ENCODE results near the gene F13B. TPM values are rescaled to one million over a fixed set of nuclear protein-coding genes. Genes with fewer than 3 reads are reported as not detected.
A peak's percentile ranks its signal among the peaks of the same experiment; 100 is the strongest.

The F13B gene
- total and polyA plus RNA-seq, 2 donors (not counting 3 experiments of a cell fraction or from before 2014, with no cell fraction given) = not detected

DNA sequence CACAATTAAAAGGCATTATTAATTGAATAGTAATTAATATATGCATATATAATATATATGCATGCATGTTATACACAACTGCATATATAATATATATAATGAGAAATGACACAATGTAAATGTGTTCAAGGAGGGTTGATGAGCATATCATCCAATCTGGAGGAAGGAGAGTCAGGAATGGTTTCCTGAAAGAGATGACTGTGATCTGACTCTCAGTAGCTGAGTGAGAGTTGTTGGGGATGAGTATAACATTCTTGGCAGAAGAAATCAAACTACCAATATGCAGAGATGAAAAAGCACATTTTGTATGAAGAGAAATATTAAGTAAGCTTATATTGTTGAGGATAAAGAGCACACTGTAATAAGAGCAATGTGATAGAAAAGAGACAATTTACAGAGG, 37.3 kb downstream of the F13B start:
- no peak overlapping the region for H3K9ac ChIP-seq (replicated peaks; ENCODE audit: extremely low read depth, insufficient read depth, low read length)
- no peak for TF ChIP-seq JUN (IDR thresholded peaks at IDR 0.05; ENCODE audit: borderline replicate concordance, insufficient read depth, insufficient read length, low read depth)
- peak; percentile 92 for TF ChIP-seq GATA2 (IDR thresholded peaks at IDR 0.05; ENCODE audit: insufficient read depth, insufficient read length, low read depth, low read length)
- TF ChIP-seq FOS (IDR thresholded peaks at IDR 0.05; ENCODE audit: borderline replicate concordance, insufficient read depth, low read length) = peak; percentile 88
- ChIA-PET POLR2A (no interaction called here), CTCF (interaction anchor here (1.1 kb wide), 1 partner anchor 16 kb away, joined by 3 read pairs; no protein-coding TSS in a partner anchor)
- FAIRE-seq (no peak), DNase-seq (ENCODE audit: low read depth, low spot score) (peak; percentile 17)
- no peaks in the 10 kb centered on the region for H4K20me1 ChIP-seq (replicated peaks; ENCODE audit: control insufficient read depth, extremely low read depth, insufficient read depth, low read length)
- no peaks in the 10 kb centered on the region for H3K36me3 ChIP-seq (ENCODE audit: control insufficient read depth in 2 of 2, extremely low read depth in 1 of 2, insufficient read depth in 2 of 2, low read length in 2 of 2)
- H3K9me1 ChIP-seq (replicated peaks; ENCODE audit: control insufficient read depth, extremely low read depth, insufficient read depth, low read length) = no peaks in the 10 kb centered on the region
- H3K4me2 ChIP-seq (ENCODE audit: insufficient read depth, low read length) = no peak overlapping the region
- H3K4me1 ChIP-seq (ENCODE audit: control insufficient read depth, extremely low read depth, insufficient read depth, low read length) = peaks cover 7% of the 10 kb centered on the region
- dilution Hi-C loops (cut with MboI; ENCODE audit: extremely low pct_ligation_motif_present, low sequenced_read_pairs) (no loop called here), intact Hi-C loops (cut with micrococcal nuclease) (no loop called here)
- BruUV-seq (replicated peaks) = no TSS peak
- no peak overlapping the region for H2AFZ ChIP-seq (ENCODE audit: low read depth, low read length)
- H3K27ac ChIP-seq (ENCODE audit: insufficient read depth, low read depth, low read length) = no peak overlapping the region
- no peaks in the 10 kb centered on the region for H3K79me2 ChIP-seq (ENCODE audit: control insufficient read depth, insufficient read depth, low read length)
- no peaks in the 10 kb centered on the region for H3K27me3 ChIP-seq (ENCODE audit: control insufficient read depth in 2 of 2, insufficient read depth in 2 of 2, low read length in 2 of 2)
- H3K4me3 ChIP-seq (replicated peaks in 1 of 3; ENCODE audit: insufficient read depth in 1 of 3, low read depth in 1 of 3, low read length in 3 of 3) = no peak overlapping the region
- no peaks in the 10 kb centered on the region for H3K9me3 ChIP-seq (replicated peaks; ENCODE audit: control insufficient read depth, insufficient read depth, low read length)

- Histone ChIP-seq H4K20me1 (replicated peaks; ENCODE audit: control insufficient read depth, extremely low read depth, insufficient read depth, low read length) (no peaks in the 10 kb centered on the region), H3K9ac (replicated peaks; ENCODE audit: extremely low read depth, insufficient read depth, low read length) (no peak overlapping the region), H3K79me2 (ENCODE audit: control insufficient read depth, insufficient read depth, low read length) (no peaks in the 10 kb centered on the region), H3K4me3 (replicated peaks in 1 of 3; ENCODE audit: insufficient read depth in 1 of 3, low read depth in 1 of 3, low read length in 3 of 3) (no peak overlapping the region), H3K4me2 (ENCODE audit: insufficient read depth, low read length) (no peak overlapping the region), H3K4me1 (ENCODE audit: control insufficient read depth, extremely low read depth, insufficient read depth, low read length) (peaks cover 4% of the 10 kb centered on the region), H3K9me3 (replicated peaks; ENCODE audit: control insufficient read depth, insufficient read depth, low read length) (no peaks in the 10 kb centered on the region), H3K27me3 (ENCODE audit: control insufficient read depth in 2 of 2, insufficient read depth in 2 of 2, low read length in 2 of 2) (no peaks in the 10 kb centered on the region), H3K36me3 (ENCODE audit: control insufficient read depth in 2 of 2, extremely low read depth in 1 of 2, insufficient read depth in 2 of 2, low read length in 2 of 2) (no peaks in the 10 kb centered on the region), H3K9me1 (replicated peaks; ENCODE audit: control insufficient read depth, extremely low read depth, insufficient read depth, low read length) (no peaks in the 10 kb centered on the region), H3K27ac (ENCODE audit: insufficient read depth, low read depth, low read length) (no peak overlapping the region), H2AFZ (ENCODE audit: low read depth, low read length) (no peak overlapping the region)
- CTCF ChIA-PET = no interaction called here
- FAIRE-seq (no peak), DNase-seq (ENCODE audit: low read depth, low spot score) (no peak)
- TF ChIP-seq FOS (IDR thresholded peaks at IDR 0.05; ENCODE audit: borderline replicate concordance, insufficient read depth, low read length) = no peak
- no peak for TF ChIP-seq POLR2A (IDR thresholded peaks at IDR 0.05; ENCODE audit: low read depth, low read length)
- TF ChIP-seq POLR2AphosphoS5 (IDR thresholded peaks at IDR 0.05; ENCODE audit: insufficient read depth, low read depth, low read length) = no peak
- no peak for TF ChIP-seq MYC (IDR thresholded peaks at IDR 0.05; ENCODE audit: low read depth, low read length)
- TF ChIP-seq GATA2 (IDR thresholded peaks at IDR 0.05; ENCODE audit: insufficient read depth, insufficient read length, low read depth, low read length) = no peak
- no peak for TF ChIP-seq EZH2 (IDR thresholded peaks at IDR 0.05; ENCODE audit: borderline replicate concordance, low read depth, low read length, severe bottlenecking)
- TF ChIP-seq, protein P1, sequence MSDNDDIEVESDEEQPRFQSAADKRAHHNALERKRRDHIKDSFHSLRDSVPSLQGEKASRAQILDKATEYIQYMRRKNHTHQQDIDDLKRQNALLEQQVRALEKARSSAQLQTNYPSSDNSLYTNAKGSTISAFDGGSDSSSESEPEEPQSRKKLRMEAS (IDR thresholded peaks at IDR 0.05; ENCODE audit: insufficient read depth, insufficient read length) = no peak
- no peak for TF ChIP-seq CTCF (IDR thresholded peaks at IDR 0.05; ENCODE audit: extremely low read depth in 1 of 2, insufficient read depth in 1 of 2, low read depth in 1 of 2, low read length in 2 of 2)
- TF ChIP-seq JUN (IDR thresholded peaks at IDR 0.05; ENCODE audit: borderline replicate concordance, insufficient read depth, insufficient read length, low read depth) = no peak
- intact Hi-C loops (cut with micrococcal nuclease) (no loop called here), dilution Hi-C loops (cut with MboI; ENCODE audit: extremely low pct_ligation_motif_present, low sequenced_read_pairs) (no loop called here)
- POLR2A ChIA-PET = no interaction called here
- no TSS peak for BruUV-seq (replicated peaks)
Observed at GRCh38 chr1:197027359-197027758, 39.7 kb downstream of the F13B start.
